Measurements from ENCODE around the gene INTU.
"Not testable (repeated sequence)": the region's sequence is repeated elsewhere in the genome, so short reads cannot be mapped to it uniquely, and the experiment has no call there.

INTU gene

GRCh38 chr4:127632420-127633403, at the start of gene INTU:
Gene INTU, plus strand, starts transcription at chr4:127632957. Its CDS starts 78 bp downstream, at chr4:127633035.
- H3K4me1 ChIP-seq (ENCODE audit: control insufficient read depth, insufficient read depth, low read length) = no peaks in the 10 kb centered on the region
- H3K9me3 ChIP-seq (ENCODE audit: control insufficient read depth, low read length) = no peaks in the 10 kb centered on the region
- H3K36me3 ChIP-seq (ENCODE audit: control insufficient read depth, insufficient read depth, low read length) = no peaks in the 10 kb centered on the region
- H3K27me3 ChIP-seq (ENCODE audit: control insufficient read depth, insufficient read depth, low read length) = no peaks in the 10 kb centered on the region
- H3K9ac ChIP-seq (ENCODE audit: low read length) = peak within 1 kb of the TSS; percentile 78
- H3K4me3 ChIP-seq (ENCODE audit: low read length) = peak within 1 kb of the TSS; percentile 77

- H3K36me3 ChIP-seq (ENCODE audit: control insufficient read depth, insufficient read depth, low read length); H3K9ac ChIP-seq (ENCODE audit: low read length); H3K9me3 ChIP-seq (ENCODE audit: control insufficient read depth, low read length); H3K4me3 ChIP-seq (ENCODE audit: low read length); H3K27me3 ChIP-seq (ENCODE audit: control insufficient read depth, insufficient read depth, low read length); H3K4me1 ChIP-seq (ENCODE audit: control insufficient read depth, insufficient read depth, low read length): not testable (repeated sequence)
Observed at GRCh38 chr4:127586496-127586895, 46.3 kb upstream of the INTU start.

- Histone ChIP-seq H3K4me3 (ENCODE audit: low read length) (no peak overlapping the region), H3K4me1 (ENCODE audit: control insufficient read depth, insufficient read depth, low read length) (no peaks in the 10 kb centered on the region), H3K9me3 (ENCODE audit: control insufficient read depth, low read length) (no peaks in the 10 kb centered on the region), H3K9ac (ENCODE audit: low read length) (no peak overlapping the region), H3K36me3 (ENCODE audit: control insufficient read depth, insufficient read depth, low read length) (no peaks in the 10 kb centered on the region), H3K27me3 (ENCODE audit: control insufficient read depth, insufficient read depth, low read length) (no peaks in the 10 kb centered on the region)
Observed at GRCh38 chr4:127586922-127587571, 45.7 kb upstream of the INTU start.

- not testable (repeated sequence) for H3K4me1 ChIP-seq (ENCODE audit: control insufficient read depth, insufficient read depth, low read length); H3K27me3 ChIP-seq (ENCODE audit: control insufficient read depth, insufficient read depth, low read length); H3K4me3 ChIP-seq (ENCODE audit: low read length); H3K9me3 ChIP-seq (ENCODE audit: control insufficient read depth, low read length); H3K36me3 ChIP-seq (ENCODE audit: control insufficient read depth, insufficient read depth, low read length); H3K9ac ChIP-seq (ENCODE audit: low read length)
Observed at GRCh38 chr4:127589153-127589552, 43.6 kb upstream of the INTU start.

- H3K4me1 ChIP-seq (ENCODE audit: control insufficient read depth, insufficient read depth, low read length) = no peaks in the 10 kb centered on the region
- H3K9me3 ChIP-seq (ENCODE audit: control insufficient read depth, low read length) = no peaks in the 10 kb centered on the region
- no peaks in the 10 kb centered on the region for H3K36me3 ChIP-seq (ENCODE audit: control insufficient read depth, insufficient read depth, low read length)
- H3K27me3 ChIP-seq (ENCODE audit: control insufficient read depth, insufficient read depth, low read length) = no peaks in the 10 kb centered on the region
- H3K9ac ChIP-seq (ENCODE audit: low read length) = no peak overlapping the region
- H3K4me3 ChIP-seq (ENCODE audit: low read length) = no peak overlapping the region
Observed at GRCh38 chr4:127598656-127599055, 34.1 kb upstream of the INTU start.

- Histone ChIP-seq H3K36me3 (ENCODE audit: control insufficient read depth, insufficient read depth, low read length) (no peaks in the 10 kb centered on the region), H3K4me1 (ENCODE audit: control insufficient read depth, insufficient read depth, low read length) (peaks cover 6% of the 10 kb centered on the region), H3K4me3 (ENCODE audit: low read length) (no peak overlapping the region), H3K27me3 (ENCODE audit: control insufficient read depth, insufficient read depth, low read length) (no peaks in the 10 kb centered on the region), H3K9me3 (ENCODE audit: control insufficient read depth, low read length) (no peaks in the 10 kb centered on the region), H3K9ac (ENCODE audit: low read length) (no peak overlapping the region)
Observed at GRCh38 chr4:127601029-127601428, 31.7 kb upstream of the INTU start.

- no peaks in the 10 kb centered on the region for H3K9me3 ChIP-seq (ENCODE audit: control insufficient read depth, low read length)
- no peak overlapping the region for H3K9ac ChIP-seq (ENCODE audit: low read length)
- H3K4me3 ChIP-seq (ENCODE audit: low read length) = no peak overlapping the region
- peaks cover 6% of the 10 kb centered on the region for H3K4me1 ChIP-seq (ENCODE audit: control insufficient read depth, insufficient read depth, low read length)
- H3K27me3 ChIP-seq (ENCODE audit: control insufficient read depth, insufficient read depth, low read length) = no peaks in the 10 kb centered on the region
- no peaks in the 10 kb centered on the region for H3K36me3 ChIP-seq (ENCODE audit: control insufficient read depth, insufficient read depth, low read length)
Observed at GRCh38 chr4:127604949-127605709, 27.6 kb upstream of the INTU start.

GRCh38 chr4:127606823-127607222, 25.9 kb upstream of the INTU start:
- Histone ChIP-seq H3K36me3 (ENCODE audit: control insufficient read depth, insufficient read depth, low read length) (no peaks in the 10 kb centered on the region), H3K27me3 (ENCODE audit: control insufficient read depth, insufficient read depth, low read length) (no peaks in the 10 kb centered on the region), H3K9ac (ENCODE audit: low read length) (no peak overlapping the region), H3K4me1 (ENCODE audit: control insufficient read depth, insufficient read depth, low read length) (peaks cover 6% of the 10 kb centered on the region), H3K9me3 (ENCODE audit: control insufficient read depth, low read length) (no peaks in the 10 kb centered on the region), H3K4me3 (ENCODE audit: low read length) (no peak overlapping the region)

- H3K9ac ChIP-seq (ENCODE audit: low read length) = no peak overlapping the region
Observed at GRCh38 chr4:127609484-127609883, 23.3 kb upstream of the INTU start.

GRCh38 chr4:127610488-127610887, 22.3 kb upstream of the INTU start:
- no peak overlapping the region for H3K4me3 ChIP-seq (ENCODE audit: low read length)
- no peak overlapping the region for H3K9ac ChIP-seq (ENCODE audit: low read length)
- H3K27me3 ChIP-seq (ENCODE audit: control insufficient read depth, insufficient read depth, low read length) = no peaks in the 10 kb centered on the region
- no peaks in the 10 kb centered on the region for H3K4me1 ChIP-seq (ENCODE audit: control insufficient read depth, insufficient read depth, low read length)
- H3K36me3 ChIP-seq (ENCODE audit: control insufficient read depth, insufficient read depth, low read length) = no peaks in the 10 kb centered on the region
- no peaks in the 10 kb centered on the region for H3K9me3 ChIP-seq (ENCODE audit: control insufficient read depth, low read length)

More at GRCh38 chr4:127609484-127609883, 23.3 kb upstream of the INTU start:
- Histone ChIP-seq H3K4me3 (ENCODE audit: low read length) (no peak overlapping the region), H3K4me1 (ENCODE audit: control insufficient read depth, insufficient read depth, low read length) (peaks cover 6% of the 10 kb centered on the region), H3K27me3 (ENCODE audit: control insufficient read depth, insufficient read depth, low read length) (no peaks in the 10 kb centered on the region), H3K9me3 (ENCODE audit: control insufficient read depth, low read length) (no peaks in the 10 kb centered on the region), H3K36me3 (ENCODE audit: control insufficient read depth, insufficient read depth, low read length) (no peaks in the 10 kb centered on the region)

GRCh38 chr4:127616898-127617297, 15.9 kb upstream of the INTU start:
- Histone ChIP-seq H3K36me3 (ENCODE audit: control insufficient read depth, insufficient read depth, low read length) (no peaks in the 10 kb centered on the region), H3K27me3 (ENCODE audit: control insufficient read depth, insufficient read depth, low read length) (peaks cover 1% of the 10 kb centered on the region), H3K4me1 (ENCODE audit: control insufficient read depth, insufficient read depth, low read length) (no peaks in the 10 kb centered on the region), H3K4me3 (ENCODE audit: low read length) (no peak overlapping the region), H3K9ac (ENCODE audit: low read length) (no peak overlapping the region), H3K9me3 (ENCODE audit: control insufficient read depth, low read length) (no peaks in the 10 kb centered on the region)

GRCh38 chr4:127618427-127618826, 14.3 kb upstream of the INTU start:
- H3K9me3 ChIP-seq (ENCODE audit: control insufficient read depth, low read length) = no peaks in the 10 kb centered on the region
- H3K4me1 ChIP-seq (ENCODE audit: control insufficient read depth, insufficient read depth, low read length) = peaks cover 9% of the 10 kb centered on the region
- no peak overlapping the region for H3K4me3 ChIP-seq (ENCODE audit: low read length)
- no peak overlapping the region for H3K9ac ChIP-seq (ENCODE audit: low read length)
- H3K36me3 ChIP-seq (ENCODE audit: control insufficient read depth, insufficient read depth, low read length) = no peaks in the 10 kb centered on the region
- H3K27me3 ChIP-seq (ENCODE audit: control insufficient read depth, insufficient read depth, low read length) = peaks cover 16% of the 10 kb centered on the region

Data from mucosa of stomach (tissue), 1 donor.